PC-9 (cell line): Measurements from ENCODE around the gene CHRNA9. TPM values are rescaled to one million over a fixed set of nuclear protein-coding genes. Genes with fewer than 3 reads are reported as not detected.
A peak's percentile ranks its signal among the peaks of the same experiment; 100 is the strongest.

Experiments
- BruUV-seq: library from RNA; stranded (reverse); fragments of 400-500 nt; replicated peaks from 2 replicates; lab custom pipeline; 2021; lab: Mats Ljungman, UMichigan
- CTCF ChIA-PET: fragments of 300-600 bp; sonication (Branson Sonifier 250); formaldehyde crosslinking; loops from one replicate; lab custom pipeline; 2022; ENCODE audit warnings: antibody characterized with exemption; lab: Charles Lee
- POLR2A ChIA-PET: fragments of 300-600 bp; sonication (Branson Sonifier 250); formaldehyde crosslinking; loops from one replicate; lab custom pipeline; 2022; ENCODE audit warnings: antibody characterized with exemption; ENCODE audit not compliant: unreplicated experiment; lab: Charles Lee
- DNase-seq, 2 experiments: peaks; one replicate each; pipeline versions ENCODE4 v3.0.0 to v3.0.0-alpha.2; 2015 to 2022; ENCODE audit warnings: mixed read lengths in 1 of 2
- H2AFZ ChIP-seq: fragments of 200-600 bp; sonication (generic); 2 replicates; pipeline ENCODE4 v1.8.1; 2017; ENCODE audit warnings: antibody characterized with exemption
- H3F3A ChIP-seq: fragments of 200-600 bp; sonication (generic); 2 replicates; pipeline ENCODE4 v1.8.1; 2017; ENCODE audit warnings: antibody characterized with exemption, mild to moderate bottlenecking, low read depth; ENCODE audit not compliant: insufficient read depth
- H3K27ac ChIP-seq: fragments of 200-600 bp; sonication (generic); 2 replicates; pipeline ENCODE4 v1.6.1; 2016; ENCODE audit warnings: mixed run types
- H3K27me3 ChIP-seq: fragments of 200-600 bp; sonication (generic); 2 replicates; pipeline ENCODE4 v1.6.1; 2016; ENCODE audit warnings: low read depth, mixed run types; ENCODE audit not compliant: insufficient read depth
- H3K36me3 ChIP-seq: fragments of 200-600 bp; sonication (generic); 2 replicates; pipeline ENCODE4 v1.6.1; 2016; ENCODE audit warnings: low read depth, mixed run types
- H3K4me1 ChIP-seq: fragments of 200-600 bp; sonication (generic); replicated peaks from 2 replicates; pipeline ENCODE4 v1.6.1; 2016; ENCODE audit warnings: mixed run types; ENCODE audit not compliant: insufficient read depth
- H3K4me2 ChIP-seq: fragments of 200-600 bp; sonication (generic); 2 replicates; pipeline ENCODE4 v1.6.1; 2017; ENCODE audit warnings: mixed run types
- H3K4me3 ChIP-seq: fragments of 200-600 bp; sonication (generic); 2 replicates; pipeline ENCODE4 v1.6.1; 2016; ENCODE audit warnings: mixed run types
- H3K79me2 ChIP-seq: fragments of 200-600 bp; sonication (generic); 2 replicates; pipeline ENCODE4 v1.6.1; 2017; ENCODE audit warnings: low read depth, mixed run types
- H3K9me2 ChIP-seq: fragments of 200-600 bp; sonication (generic); 2 replicates; pipeline ENCODE4 v1.8.1; 2017; ENCODE audit warnings: mild to moderate bottlenecking; ENCODE audit not compliant: insufficient read depth
- H3K9me3 ChIP-seq: fragments of 200-600 bp; sonication (generic); 2 replicates; pipeline ENCODE4 v1.8.1; 2016; ENCODE audit warnings: low read depth; ENCODE audit not compliant: insufficient read depth
- H4K20me1 ChIP-seq: fragments of 200-600 bp; sonication (generic); 2 replicates; pipeline ENCODE4 v1.8.1; 2017; ENCODE audit not compliant: insufficient read depth
- CTCF ChIP-seq: fragments of 200-600 bp; sonication (generic); conservative IDR thresholded peaks from 2 replicates; pipeline ENCODE4 v1.6.1; 2017; ENCODE audit warnings: mixed run types, antibody characterized with exemption, mild to moderate bottlenecking, moderate library complexity
- EZH2 ChIP-seq: fragments of 200-600 bp; sonication (generic); IDR thresholded peaks from 2 replicates; pipeline ENCODE4 v1.8.0; 2017; ENCODE audit warnings: antibody characterized with exemption, low read depth
- intact Hi-C: fragments of 100-400 bp; cut with micrococcal nuclease; formaldehyde crosslinking; loops from one replicate; pipeline ENCODE4 v1.10.0; 2022; ENCODE audit not compliant: unreplicated experiment
- total RNA-seq: library from RNA; stranded (reverse); gene quantifications from 2 replicates; pipeline ENCODE4 v1.2.3, GENCODE V29; 2021

The CHRNA9 gene
- total RNA-seq, 1 experiment from 2014 or later: not detected

DNA sequence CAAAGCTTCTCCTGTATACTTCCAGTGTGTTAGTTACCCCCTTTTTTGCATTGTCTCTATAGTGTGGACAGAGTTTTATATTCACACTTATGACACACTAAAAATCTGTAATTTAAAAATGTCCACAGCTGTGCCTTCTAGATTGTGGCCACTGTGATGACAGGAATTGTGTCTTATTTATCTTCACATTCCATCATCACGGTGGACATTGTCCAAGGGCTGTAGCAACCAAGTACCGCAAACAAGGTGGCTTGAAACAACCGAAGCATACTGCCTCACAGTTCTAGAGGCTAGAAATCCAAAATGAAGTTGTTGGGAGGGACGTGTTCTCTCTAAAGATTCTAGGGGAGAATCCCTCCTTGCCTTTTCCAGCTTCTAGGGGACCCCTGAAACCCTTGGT is 32.3 kb downstream of the CHRNA9 start:
- no peak for DNase-seq
- TF ChIP-seq EZH2 (no peak), CTCF (no peak)
- H3K27ac ChIP-seq: no peak overlapping the region
- no peaks in the 10 kb centered on the region for H3K9me3 ChIP-seq
- no peaks in the 10 kb centered on the region for H4K20me1 ChIP-seq
- ChIA-PET CTCF (interaction anchor here (0.6 kb wide), 1 partner anchor 30 kb away, joined by 11 read pairs; no protein-coding TSS in a partner anchor), POLR2A (no interaction called here)
- H3K36me3 ChIP-seq: no peaks in the 10 kb centered on the region
- H3K4me1 ChIP-seq: peaks cover 37% of the 10 kb centered on the region
- no TSS peak for BruUV-seq
- no peak overlapping the region for H2AFZ ChIP-seq
- H3K27me3 ChIP-seq: no peaks in the 10 kb centered on the region
- H3K4me3 ChIP-seq: no peak overlapping the region
- peaks cover 35% of the 10 kb centered on the region for H3F3A ChIP-seq
- intact Hi-C loops: no loop called here
- no peaks in the 10 kb centered on the region for H3K79me2 ChIP-seq
- 0 out of 2 replicates have a peak, but pooled peaks cover 4% of the 10 kb centered on the region for H3K9me2 ChIP-seq
- no peak overlapping the region for H3K4me2 ChIP-seq

DNA sequence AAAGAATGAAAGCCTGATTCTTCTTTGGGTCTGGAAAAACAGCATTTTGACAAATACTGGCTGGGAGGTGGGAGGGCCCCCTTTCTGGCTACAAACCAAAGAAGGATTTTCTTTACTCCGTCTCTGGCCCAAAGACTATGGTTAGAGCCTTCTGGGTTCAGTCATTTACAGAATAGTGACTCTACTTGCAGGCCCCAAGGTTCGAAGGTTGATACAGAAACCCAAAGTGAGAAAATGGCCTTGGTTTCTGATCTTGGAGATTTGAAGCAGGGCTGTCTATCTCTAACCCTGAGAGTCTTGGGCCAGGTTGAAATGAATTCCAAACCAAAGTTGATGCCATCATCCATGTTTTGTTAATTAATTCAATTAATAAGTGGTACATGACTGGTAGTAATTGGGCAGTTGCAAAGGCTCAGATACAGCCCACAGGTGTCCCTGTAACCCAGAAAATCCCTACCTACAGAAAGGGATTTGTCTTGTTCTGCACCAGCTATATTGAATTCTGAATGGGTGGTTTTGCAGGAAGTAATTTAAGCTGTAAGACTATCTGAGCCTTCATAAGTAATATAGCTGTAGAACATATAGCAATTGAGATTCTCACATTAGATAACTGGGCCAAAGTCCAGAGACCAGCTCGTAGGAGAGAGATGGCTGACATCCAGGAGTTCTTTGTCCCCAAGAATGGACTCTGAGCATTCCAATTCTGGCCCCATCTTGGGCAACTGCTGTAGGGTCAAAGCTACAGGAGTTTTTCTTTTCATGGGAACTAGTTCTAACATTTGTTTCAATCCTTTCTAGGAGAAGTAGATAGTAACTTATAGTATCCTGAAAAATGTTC is 34.5 kb downstream of the CHRNA9 start:
- no peak overlapping the region for H3K4me2 ChIP-seq
- H3K79me2 ChIP-seq: no peaks in the 10 kb centered on the region
- H3K27me3 ChIP-seq: no peaks in the 10 kb centered on the region
- peaks cover 14% of the 10 kb centered on the region for H3F3A ChIP-seq
- no peaks in the 10 kb centered on the region for H3K36me3 ChIP-seq
- intact Hi-C loops: no loop called here
- TF ChIP-seq CTCF (no peak), EZH2 (no peak)
- H3K4me1 ChIP-seq: peaks cover 15% of the 10 kb centered on the region
- ChIA-PET POLR2A (interaction anchor here (0.6 kb wide), 1 partner anchor 20 kb away, joined by 8 read pairs; no protein-coding TSS in a partner anchor), CTCF (interaction anchor here (0.7 kb wide), 1 partner anchor 207 kb away, joined by 3 read pairs; no protein-coding TSS in a partner anchor)
- no peaks in the 10 kb centered on the region for H4K20me1 ChIP-seq
- no peak overlapping the region for H3K4me3 ChIP-seq
- no peaks in the 10 kb centered on the region for H3K9me3 ChIP-seq
- BruUV-seq: no TSS peak
- 0 out of 2 replicates have a peak, but pooled peaks cover 1% of the 10 kb centered on the region for H3K9me2 ChIP-seq
- no peak overlapping the region for H2AFZ ChIP-seq
- DNase-seq: peak in 1 of 2 experiments; percentile 8
- H3K27ac ChIP-seq: no peak overlapping the region

DNA sequence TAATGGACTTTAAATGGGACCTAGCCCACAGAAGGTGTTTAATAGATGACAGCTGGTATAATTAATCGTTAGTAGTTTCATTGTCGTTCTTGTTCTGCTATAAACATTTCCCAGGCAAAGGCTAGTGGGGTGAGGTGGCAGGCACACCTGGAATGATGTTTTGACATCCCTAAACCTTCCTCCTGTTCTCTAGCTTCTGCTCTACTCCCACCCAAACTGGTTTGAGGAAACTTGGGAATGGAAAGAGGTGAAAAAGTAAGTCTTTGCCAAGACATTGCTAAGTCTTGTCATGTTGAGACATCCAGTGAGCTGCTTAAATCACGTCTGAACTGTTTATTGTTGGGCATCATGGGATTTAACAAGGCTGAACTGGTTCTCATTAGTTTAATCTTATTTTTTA is 37.5 kb downstream of the CHRNA9 start:
- ChIA-PET CTCF (no interaction called here), POLR2A (no interaction called here)
- intact Hi-C loops: no loop called here
- H3K9me3 ChIP-seq: no peaks in the 10 kb centered on the region
- DNase-seq: no peak
- H3K4me1 ChIP-seq: peaks cover 8% of the 10 kb centered on the region
- no peaks in the 10 kb centered on the region for H3K27me3 ChIP-seq
- peaks cover 6% of the 10 kb centered on the region for H3F3A ChIP-seq
- no peak overlapping the region for H2AFZ ChIP-seq
- H4K20me1 ChIP-seq: no peaks in the 10 kb centered on the region
- no peak overlapping the region for H3K4me3 ChIP-seq
- no peak overlapping the region for H3K27ac ChIP-seq
- BruUV-seq: no TSS peak
- no peak overlapping the region for H3K4me2 ChIP-seq
- TF ChIP-seq EZH2: no peak
- no peak for TF ChIP-seq CTCF
- no peaks in the 10 kb centered on the region for H3K9me2 ChIP-seq
- no peaks in the 10 kb centered on the region for H3K36me3 ChIP-seq
- H3K79me2 ChIP-seq: no peaks in the 10 kb centered on the region
